Thymus (tissue), 11 donors: ENCODE data around the gene MRPS23. TPM values are rescaled to one million over a fixed set of nuclear protein-coding genes. Genes with fewer than 3 reads are reported as not detected.

ENCODE experiments used
- DNase-seq, 9 donors: peaks; one replicate each; pipeline ENCODE4 v3.0.0-alpha.2; 2013; ENCODE audit warnings: low spot score in 9 of 9, low read depth in 6 of 9, missing footprints in 1 of 9
- H3K27ac ChIP-seq, 2 donors: one replicate each; pipeline ENCODE4 v1.5.1; 2013; ENCODE audit warnings: control low read depth in 1 of 2, low read depth in 1 of 2, low read length in 1 of 2, mild to moderate bottlenecking in 1 of 2, moderate library complexity in 1 of 2
- H3K27me3 ChIP-seq, 2 donors: one replicate each; pipeline ENCODE4 v1.5.1; 2013; ENCODE audit warnings: low read length in 1 of 2; ENCODE audit not compliant: control insufficient read depth in 2 of 2, insufficient read depth in 1 of 2
- H3K36me3 ChIP-seq, 2 donors: one replicate each; pipeline ENCODE4 v1.5.1; 2013; ENCODE audit warnings: low read length in 1 of 2, mild to moderate bottlenecking in 1 of 2, moderate library complexity in 1 of 2; ENCODE audit not compliant: control insufficient read depth in 2 of 2, insufficient read depth in 2 of 2
- H3K4me1 ChIP-seq, 2 donors: one replicate each; pipeline ENCODE4 v1.5.1; 2013; ENCODE audit warnings: low read length in 2 of 2; ENCODE audit not compliant: control insufficient read depth in 2 of 2, insufficient read depth in 2 of 2
- H3K4me3 ChIP-seq, 2 donors: one replicate each; pipeline ENCODE4 v1.5.1; 2013; ENCODE audit warnings: low read length in 2 of 2, control low read depth in 1 of 2, mild to moderate bottlenecking in 1 of 2
- H3K9me3 ChIP-seq, 2 donors: one replicate each; pipeline ENCODE4 v1.5.1; 2013; ENCODE audit warnings: low read length in 1 of 2, mild to moderate bottlenecking in 1 of 2; ENCODE audit not compliant: control insufficient read depth in 2 of 2, insufficient read depth in 1 of 2
- WGBS: extraction: QIAGEN DNeasy Blood & Tissue Kit; methylation state at CpG from one replicate; pipeline ENCODE4 v1.1.7; 2013; 5-methylcytosine and 5-hydroxymethylcytosine counted together
- polyA plus RNA-seq: library from polyadenylated mRNA; stranded (reverse); fragments of 200-250 nt; gene quantifications from one replicate; pipeline ENCODE4 v1.2.3, GENCODE V29; 2013
- total RNA-seq: library from RNA; stranded (reverse); fragments of 120-200 nt; gene quantifications from one replicate; pipeline ENCODE4 v1.2.4, GENCODE V29; 2013
- donor health status: healthy.

MRPS23 gene
- total and polyA plus RNA-seq, 2 donors, result 22.7 to 50.8 TPM

DNA sequence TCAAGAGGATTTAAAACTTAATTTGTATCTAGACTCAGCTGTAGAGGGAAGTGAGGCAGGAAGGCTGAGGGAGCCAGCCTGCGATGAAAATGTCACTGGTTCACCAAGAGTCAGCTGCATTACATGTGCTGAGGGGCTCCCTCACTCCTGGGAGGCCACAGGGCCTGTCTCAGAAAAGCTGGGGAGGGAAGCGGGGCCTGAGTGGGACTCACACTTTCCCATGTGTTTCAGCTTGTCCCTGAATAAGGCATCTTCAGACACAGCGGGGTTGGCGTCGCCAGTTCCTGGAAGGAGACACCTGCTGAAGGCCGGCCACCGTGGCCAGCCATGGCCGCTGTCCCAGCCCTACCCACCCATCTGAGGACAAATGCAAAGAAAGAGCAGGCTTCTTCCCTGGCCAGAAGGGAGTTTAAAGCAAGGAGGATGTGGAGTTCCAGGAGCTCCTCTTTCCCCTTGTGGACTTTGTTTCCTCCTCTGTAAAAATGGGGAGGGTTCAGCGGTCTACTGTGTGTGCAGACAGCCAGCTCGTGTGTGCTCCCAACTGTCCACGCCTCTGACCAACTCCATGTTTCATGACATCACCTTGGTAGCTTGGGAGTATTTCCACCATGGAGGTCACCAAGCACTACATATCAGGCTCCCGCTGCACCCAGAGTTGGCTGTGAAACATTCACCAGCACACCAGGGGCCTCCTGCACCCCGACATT is 19.2 kb upstream of the MRPS23 start:
- Histone ChIP-seq H3K4me3 (no peak overlapping the region), H3K27me3 (peaks cover 0 to 11% of the 10 kb centered on the region in 2 donors), H3K9me3 (peaks cover 0 to 3% of the 10 kb centered on the region in 2 donors), H3K36me3 (no peaks in the 10 kb centered on the region), H3K27ac (peak overlapping the region; percentile 79), H3K4me1 (peaks cover 14 to 58% of the 10 kb centered on the region in 2 donors)
- 60% methylated on average over 13 of the region's 13 CpGs for WGBS
- DNase-seq, result no peak

DNA sequence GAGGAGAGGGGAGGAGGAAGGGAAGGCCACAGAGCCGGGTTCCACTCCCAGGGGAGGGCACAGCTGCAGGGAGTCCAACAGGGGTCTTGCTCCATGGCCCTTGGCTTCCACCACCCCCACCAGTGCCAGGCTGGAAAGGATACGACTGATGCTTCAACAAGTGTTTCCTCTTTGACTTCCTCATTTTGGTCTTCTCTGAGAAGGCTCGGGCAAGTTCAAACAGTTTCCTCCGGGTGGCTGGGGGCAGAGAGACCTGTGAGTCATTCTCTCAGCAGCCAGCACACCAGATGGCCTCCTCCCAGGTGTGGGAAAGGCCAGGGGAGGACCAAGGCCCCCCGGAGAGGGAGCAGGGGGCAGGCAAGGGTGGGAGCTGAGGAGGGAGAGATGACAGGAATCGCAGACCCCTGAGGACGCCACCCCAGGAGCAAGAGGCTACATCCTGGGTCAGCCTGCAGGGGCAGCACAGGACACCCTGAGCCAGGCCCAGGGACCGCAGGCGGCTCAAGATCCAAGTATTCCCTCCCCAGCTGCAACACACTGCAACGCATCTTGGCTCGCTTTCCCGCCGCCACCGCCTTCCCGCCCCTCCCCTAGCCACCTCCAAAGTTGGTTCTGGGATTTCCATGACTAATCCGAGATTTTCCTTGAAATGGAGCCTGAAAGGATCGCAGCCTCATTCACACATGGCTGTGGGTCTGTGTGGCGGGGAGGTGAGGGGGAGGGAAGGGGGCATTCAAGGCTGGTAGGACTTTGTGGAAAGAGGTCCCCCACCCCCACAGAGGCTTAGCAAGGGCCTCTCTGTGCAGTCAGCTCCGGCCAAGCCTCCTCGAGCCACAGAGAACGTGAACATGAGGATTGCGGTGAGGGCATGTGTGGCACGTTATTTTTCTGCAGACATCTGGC is 18.4 kb upstream of the MRPS23 start:
- WGBS, result 8% methylated on average over 23 of the region's 23 CpGs
- Histone ChIP-seq H3K4me1 (peaks cover 12 to 50% of the 10 kb centered on the region in 2 donors), H3K27me3 (peaks cover 0 to 10% of the 10 kb centered on the region in 2 donors), H3K4me3 (no peak overlapping the region), H3K27ac (peak overlapping the region; percentile 79), H3K36me3 (no peaks in the 10 kb centered on the region), H3K9me3 (peaks cover 0 to 3% of the 10 kb centered on the region in 2 donors)
- peak in 4 of 9 donors; percentile 38 to 78 (median 48) for DNase-seq

DNA sequence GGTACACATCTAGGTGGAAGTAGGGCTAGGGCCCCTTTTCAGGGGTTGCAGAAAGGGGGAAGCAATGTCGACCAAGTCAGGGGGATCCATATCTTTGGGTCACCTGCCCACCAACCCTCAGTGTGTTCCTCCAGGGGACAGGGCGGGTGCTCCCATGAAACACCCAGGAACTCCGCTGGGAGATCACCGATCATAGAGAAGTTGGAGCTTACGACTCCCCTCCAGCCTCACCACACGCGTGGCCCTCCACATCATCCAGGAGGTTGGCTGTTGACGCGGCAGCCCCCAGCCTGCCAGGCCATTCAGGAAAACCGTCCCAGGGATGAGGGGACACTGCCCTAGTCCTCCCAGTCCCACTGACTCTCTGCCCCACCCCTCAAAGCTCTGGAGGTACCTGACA is 17.3 kb upstream of the MRPS23 start:
- WGBS, result 96% methylated on average over 10 of the region's 10 CpGs

DNA sequence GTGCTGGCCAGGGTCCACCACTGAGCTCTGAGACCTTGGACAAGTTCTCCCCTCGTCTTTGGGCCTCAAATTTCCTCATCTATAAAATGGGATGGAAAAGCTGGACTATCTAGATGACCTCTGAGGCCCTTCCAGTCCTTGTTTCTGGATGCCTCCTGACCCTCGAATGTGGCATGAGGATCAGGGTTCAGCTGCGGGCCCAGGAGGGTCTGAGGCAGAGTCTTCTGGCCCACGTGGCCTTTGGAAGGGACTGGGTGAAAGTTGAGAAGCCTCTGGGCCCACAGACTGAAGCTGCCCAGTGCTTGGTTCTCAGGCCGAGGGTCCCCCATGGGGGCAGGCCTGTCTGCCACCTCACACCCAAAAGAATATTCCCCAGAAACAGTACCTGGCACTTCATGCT is 16.9 kb upstream of the MRPS23 start:
- H3K36me3 ChIP-seq, result no peaks in the 10 kb centered on the region
- H3K4me1 ChIP-seq, result peaks cover 12 to 43% of the 10 kb centered on the region in 2 donors
- 97% methylated on average over 5 of the region's 5 CpGs for WGBS
- no peak overlapping the region for H3K27ac ChIP-seq
- no peak overlapping the region for H3K4me3 ChIP-seq
- no peak for DNase-seq
- peaks cover 0 to 3% of the 10 kb centered on the region in 2 donors for H3K9me3 ChIP-seq
- peaks cover 9 to 26% of the 10 kb centered on the region in 2 donors for H3K27me3 ChIP-seq

More for the DNA sequence above, 17.3 kb upstream of the MRPS23 start:
- DNase-seq, result no peak
- peaks cover 5 to 22% of the 10 kb centered on the region in 2 donors for H3K27me3 ChIP-seq
- H3K4me3 ChIP-seq, result no peak overlapping the region
- H3K9me3 ChIP-seq, result peaks cover 0 to 3% of the 10 kb centered on the region in 2 donors
- no peak overlapping the region for H3K27ac ChIP-seq
- peaks cover 12 to 44% of the 10 kb centered on the region in 2 donors for H3K4me1 ChIP-seq
- no peaks in the 10 kb centered on the region for H3K36me3 ChIP-seq

DNA sequence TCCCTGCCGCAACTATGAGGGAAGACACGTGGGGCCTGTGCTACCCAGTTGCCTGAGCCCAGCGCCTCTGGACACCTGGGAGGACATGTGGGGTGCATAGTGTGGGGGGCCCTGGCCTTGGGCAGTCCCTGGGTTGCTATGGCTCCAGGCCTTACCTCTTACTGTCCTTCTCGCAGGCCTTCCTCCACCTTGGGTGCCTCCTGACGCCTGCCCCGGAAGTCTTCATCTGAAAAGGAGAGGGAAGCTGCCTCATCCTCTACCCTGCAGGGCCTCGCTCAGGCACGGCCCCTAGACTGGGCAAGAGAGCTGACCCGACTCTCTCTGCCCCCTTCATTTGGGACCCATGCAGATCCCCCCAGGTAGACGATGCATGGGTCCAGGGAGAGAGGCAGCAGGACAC is 16.5 kb upstream of the MRPS23 start:
- no peaks in the 10 kb centered on the region for H3K36me3 ChIP-seq
- peaks cover 0 to 3% of the 10 kb centered on the region in 2 donors for H3K9me3 ChIP-seq
- H3K4me3 ChIP-seq, result no peak overlapping the region
- WGBS, result 94% methylated on average over 10 of the region's 10 CpGs
- DNase-seq, result no peak
- no peak overlapping the region for H3K27ac ChIP-seq
- H3K27me3 ChIP-seq, result peaks cover 14 to 30% of the 10 kb centered on the region in 2 donors
- peaks cover 16 to 47% of the 10 kb centered on the region in 2 donors for H3K4me1 ChIP-seq

DNA sequence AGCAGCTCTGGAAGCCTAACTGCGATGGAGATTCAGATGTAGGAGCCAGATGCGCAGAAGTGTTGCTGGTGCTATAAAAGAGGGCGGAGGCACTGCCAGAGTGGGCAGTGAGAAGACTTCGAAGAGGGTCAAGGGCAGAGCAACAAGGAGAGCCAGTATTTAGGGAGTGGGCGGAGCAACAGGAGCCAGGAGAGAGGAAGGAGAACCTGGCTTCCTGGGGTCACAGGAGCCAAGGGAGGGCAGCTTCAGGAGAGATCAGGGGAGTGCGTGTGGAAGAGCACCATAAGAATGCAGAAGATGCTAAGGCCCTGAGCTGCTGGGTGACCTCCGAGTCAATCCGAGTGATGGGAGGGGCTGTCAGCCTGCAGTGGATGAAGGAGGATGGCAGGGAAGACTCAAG is 14.4 kb upstream of the MRPS23 start:
- Histone ChIP-seq H3K27ac (no peak overlapping the region), H3K9me3 (peaks cover 0 to 3% of the 10 kb centered on the region in 2 donors), H3K27me3 (peaks cover 19 to 45% of the 10 kb centered on the region in 2 donors), H3K36me3 (no peaks in the 10 kb centered on the region), H3K4me1 (peaks cover 25 to 57% of the 10 kb centered on the region in 2 donors), H3K4me3 (no peak overlapping the region)
- WGBS, result 98% methylated on average over 8 of the region's 8 CpGs
- no peak for DNase-seq

DNA sequence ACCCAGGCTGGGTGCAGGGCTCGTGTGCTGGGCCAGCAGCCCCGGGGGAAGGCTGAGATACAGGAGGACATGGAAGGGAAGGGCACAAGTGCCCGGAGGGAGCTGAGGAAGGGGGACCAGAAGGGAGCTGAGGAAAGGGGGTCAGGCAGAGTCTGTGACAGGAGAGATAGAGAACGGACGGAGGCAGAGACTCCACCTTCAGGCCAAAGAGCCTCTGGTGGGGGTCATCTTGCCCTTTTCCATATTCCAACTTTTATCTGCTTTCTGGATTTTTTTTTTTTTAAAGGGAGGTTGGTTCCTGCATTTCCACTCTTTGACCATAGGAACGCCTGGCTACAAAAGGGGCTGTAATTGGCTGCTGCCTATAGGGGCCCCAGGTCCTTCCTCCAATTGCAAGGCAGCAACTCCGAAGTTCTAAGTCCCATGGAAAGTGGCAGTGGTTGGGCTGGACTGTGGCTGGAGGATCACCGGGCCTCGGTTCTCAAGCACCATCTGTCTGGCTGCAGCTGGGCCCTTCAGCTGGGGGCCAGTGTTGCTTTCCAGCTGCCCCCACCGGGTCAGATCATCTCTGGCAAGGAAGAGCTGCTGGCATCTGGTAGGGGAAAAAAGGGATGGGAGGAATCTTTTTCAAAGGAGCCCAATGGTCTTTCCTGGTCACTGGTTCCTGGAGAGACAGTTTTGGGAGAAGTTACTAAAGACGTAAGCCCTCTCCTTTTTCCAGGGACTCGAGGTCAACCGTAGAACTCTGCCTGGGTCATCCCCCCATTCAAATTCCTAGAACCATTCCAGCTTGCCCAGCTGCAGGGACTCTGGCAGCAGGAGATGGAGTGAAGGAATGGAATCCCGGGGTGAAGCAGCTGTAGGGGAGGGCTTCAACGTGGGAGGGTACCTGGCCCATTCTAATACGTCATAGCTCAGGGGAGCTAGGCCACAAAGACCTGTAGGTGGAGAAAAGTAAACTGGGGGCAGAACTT is 13.1 kb upstream of the MRPS23 start:
- H3K4me3 ChIP-seq, result no peak overlapping the region
- no peak for DNase-seq
- peaks cover 0 to 3% of the 10 kb centered on the region in 2 donors for H3K9me3 ChIP-seq
- peaks cover 19 to 41% of the 10 kb centered on the region in 2 donors for H3K27me3 ChIP-seq
- 95% methylated on average over 16 of the region's 16 CpGs for WGBS
- H3K36me3 ChIP-seq, result no peaks in the 10 kb centered on the region
- peaks cover 20 to 48% of the 10 kb centered on the region in 2 donors for H3K4me1 ChIP-seq
- H3K27ac ChIP-seq, result no peak overlapping the region

DNA sequence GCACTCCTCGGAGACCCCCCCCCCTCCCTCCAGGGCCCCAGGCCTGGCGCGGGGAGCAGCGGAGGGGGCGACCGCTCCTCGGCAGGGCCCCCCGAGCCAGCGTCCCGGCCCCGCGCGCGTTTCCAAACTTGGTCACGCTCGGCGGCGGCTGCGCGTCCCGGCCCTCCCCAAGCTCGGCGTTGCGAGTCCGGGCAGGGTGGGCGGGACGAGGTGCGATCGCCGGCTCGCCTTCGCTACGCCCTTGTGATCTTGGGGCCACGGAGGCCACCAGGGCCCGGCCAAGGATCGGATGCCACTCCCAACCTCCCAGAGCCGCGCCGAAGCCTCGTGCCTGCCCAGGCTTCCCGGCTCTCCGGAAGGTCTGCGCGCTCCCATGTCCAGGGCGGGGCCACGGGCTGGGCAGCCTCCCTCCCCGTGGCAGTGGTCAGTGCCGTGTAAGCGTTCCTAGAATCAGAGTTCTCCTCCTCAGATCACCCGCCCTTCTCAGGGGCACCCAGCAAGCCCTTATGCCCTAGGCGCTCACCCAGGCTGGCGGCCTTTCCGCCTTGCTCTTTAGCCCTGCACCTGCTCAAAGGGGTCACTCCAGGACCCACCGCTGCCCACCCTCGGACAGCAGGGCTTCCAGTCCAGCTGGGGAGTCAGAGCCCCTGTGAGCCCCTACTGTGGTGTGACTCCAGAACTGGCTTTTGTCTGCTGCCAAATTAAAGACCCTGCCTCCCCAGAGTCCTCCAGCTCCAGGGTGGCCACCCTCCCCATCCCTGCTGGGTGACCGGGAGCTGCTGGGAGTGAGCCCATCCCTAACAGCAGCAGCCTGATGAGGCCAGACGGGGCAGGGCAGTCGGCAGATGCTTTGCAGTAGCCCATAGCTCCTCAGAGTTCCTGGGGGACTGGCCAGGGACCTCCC is 12.2 kb upstream of the MRPS23 start:
- peak overlapping the region; percentile 24 to 59 for H3K27ac ChIP-seq
- H3K4me3 ChIP-seq, result peak overlapping the region; percentile 12 to 39
- H3K27me3 ChIP-seq, result peaks cover 19 to 41% of the 10 kb centered on the region in 2 donors
- no peaks in the 10 kb centered on the region for H3K9me3 ChIP-seq
- H3K36me3 ChIP-seq, result no peaks in the 10 kb centered on the region
- WGBS, result 38% methylated on average over 58 of the region's 58 CpGs
- peaks cover 13 to 41% of the 10 kb centered on the region in 2 donors for H3K4me1 ChIP-seq
- DNase-seq, result no peak
